Measurements from ENCODE around the gene OVAAL. TPM values are rescaled to one million over a fixed set of nuclear protein-coding genes. Genes with fewer than 3 reads are reported as not detected.

Gene OVAAL
- total RNA-seq, 1 donor from 2014 or later: not detected

GRCh38 chr1:180527101-180527669, 31.6 kb upstream of the OVAAL start:
- FAIRE-seq (no peak), DNase-seq (ENCODE audit: low read depth) (peak; percentile 82)

GRCh38 chr1:180528868-180529470, 29.8 kb upstream of the OVAAL start:
- FAIRE-seq (no peak), DNase-seq (ENCODE audit: low read depth) (no peak)
- TF ChIP-seq CTCF (IDR thresholded peaks at IDR 0.05; ENCODE audit: insufficient read depth, low read length, severe bottlenecking): no peak
- no peaks in the 10 kb centered on the region for H3K36me3 ChIP-seq (ENCODE audit: control insufficient read depth, insufficient read depth, low read length)
- no peaks in the 10 kb centered on the region for H3K27me3 ChIP-seq (ENCODE audit: control insufficient read depth, insufficient read depth, low read length)
- no peak overlapping the region for H3K4me3 ChIP-seq (ENCODE audit: low read depth, low read length)

More at GRCh38 chr1:180527101-180527669, 31.6 kb upstream of the OVAAL start:
- no peak overlapping the region for H3K4me3 ChIP-seq (ENCODE audit: low read depth, low read length)
- no peak for TF ChIP-seq CTCF (IDR thresholded peaks at IDR 0.05; ENCODE audit: insufficient read depth, low read length, severe bottlenecking)
- H3K36me3 ChIP-seq (ENCODE audit: control insufficient read depth, insufficient read depth, low read length): no peaks in the 10 kb centered on the region
- H3K27me3 ChIP-seq (ENCODE audit: control insufficient read depth, insufficient read depth, low read length): no peaks in the 10 kb centered on the region

GRCh38 chr1:180530501-180530900, 28.3 kb upstream of the OVAAL start:
- FAIRE-seq: no peak
- Histone ChIP-seq H3K27me3 (ENCODE audit: control insufficient read depth, insufficient read depth, low read length) (no peaks in the 10 kb centered on the region), H3K36me3 (ENCODE audit: control insufficient read depth, insufficient read depth, low read length) (no peaks in the 10 kb centered on the region), H3K4me3 (ENCODE audit: low read depth, low read length) (no peak overlapping the region)
- peak; percentile 97 for DNase-seq (ENCODE audit: low read depth)
- TF ChIP-seq CTCF (IDR thresholded peaks at IDR 0.05; ENCODE audit: insufficient read depth, low read length, severe bottlenecking): no peak

- no peak for TF ChIP-seq CTCF (IDR thresholded peaks at IDR 0.05; ENCODE audit: insufficient read depth, low read length, severe bottlenecking)
- DNase-seq (ENCODE audit: low read depth) (no peak), FAIRE-seq (no peak)
- Histone ChIP-seq H3K36me3 (ENCODE audit: control insufficient read depth, insufficient read depth, low read length) (no peaks in the 10 kb centered on the region), H3K4me3 (ENCODE audit: low read depth, low read length) (no peak overlapping the region), H3K27me3 (ENCODE audit: control insufficient read depth, insufficient read depth, low read length) (no peaks in the 10 kb centered on the region)
Observed at GRCh38 chr1:180532854-180533253, 25.9 kb upstream of the OVAAL start.

- TF ChIP-seq CTCF (IDR thresholded peaks at IDR 0.05; ENCODE audit: insufficient read depth, low read length, severe bottlenecking): peak; percentile 76
- H3K36me3 ChIP-seq (ENCODE audit: control insufficient read depth, insufficient read depth, low read length): no peaks in the 10 kb centered on the region
- H3K4me3 ChIP-seq (ENCODE audit: low read depth, low read length): no peak overlapping the region
- no peaks in the 10 kb centered on the region for H3K27me3 ChIP-seq (ENCODE audit: control insufficient read depth, insufficient read depth, low read length)
- DNase-seq (ENCODE audit: low read depth): peak; percentile 34
- no peak for FAIRE-seq
Observed at GRCh38 chr1:180533266-180533987, 25.3 kb upstream of the OVAAL start.

All from bronchial epithelial cell (primary cell).